GM03348 (cell line): ENCODE measurements around the gene UCHL3.

Experiments
- DNase-seq: peaks from one replicate; pipeline ENCODE4 v3.0.0; 2012; ENCODE audit warnings: low spot score

Gene UCHL3

GRCh38 chr13:75628801-75629200 is 79.2 kb downstream of the UCHL3 start:
- DNase-seq, result no peak

GRCh38 chr13:75633285-75633684 is 83.7 kb downstream of the UCHL3 start:
- peak; percentile 75 for DNase-seq

- DNase-seq, result peak; percentile 29
Observed at GRCh38 chr13:75635101-75635827, 85.7 kb downstream of the UCHL3 start.

DNA sequence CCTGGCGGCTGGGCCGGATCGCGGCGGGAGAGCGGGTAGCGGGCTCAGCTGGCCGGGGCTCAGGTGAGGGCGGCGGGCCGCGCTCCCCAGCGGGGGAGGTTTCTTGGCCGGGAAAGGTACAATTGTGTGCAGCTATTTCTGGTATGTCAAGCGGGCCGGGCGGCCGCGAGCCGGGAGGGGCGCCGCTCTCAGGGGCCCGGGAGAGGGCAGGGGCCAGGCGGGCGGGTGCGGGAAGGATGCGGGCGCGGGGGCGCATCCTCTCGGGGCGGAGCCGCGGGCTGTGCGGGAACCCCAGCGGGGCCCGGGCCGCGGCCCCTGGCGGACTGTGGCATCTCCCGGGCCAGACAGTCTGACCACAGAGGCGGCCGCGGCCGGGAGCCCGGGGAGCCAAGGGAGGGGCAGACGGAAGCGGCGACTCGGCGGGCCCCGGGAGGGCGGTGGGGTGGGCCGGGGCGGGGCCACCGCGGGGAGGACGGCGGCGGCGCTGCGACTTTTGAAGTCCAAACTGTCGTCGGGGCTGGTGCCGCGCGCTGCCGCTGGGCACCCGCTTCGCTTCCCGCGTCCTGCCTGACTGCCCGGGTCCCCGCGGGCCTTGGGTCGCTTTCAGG is 86.3 kb downstream of the UCHL3 start, which contains the start of gene LMO7:
TSS of gene LMO7 (plus strand) at position 503 of the 608 bp plus-strand sequence. CDS start 328 bp downstream, outside the sequence.
- peak; percentile 95 for DNase-seq

DNA sequence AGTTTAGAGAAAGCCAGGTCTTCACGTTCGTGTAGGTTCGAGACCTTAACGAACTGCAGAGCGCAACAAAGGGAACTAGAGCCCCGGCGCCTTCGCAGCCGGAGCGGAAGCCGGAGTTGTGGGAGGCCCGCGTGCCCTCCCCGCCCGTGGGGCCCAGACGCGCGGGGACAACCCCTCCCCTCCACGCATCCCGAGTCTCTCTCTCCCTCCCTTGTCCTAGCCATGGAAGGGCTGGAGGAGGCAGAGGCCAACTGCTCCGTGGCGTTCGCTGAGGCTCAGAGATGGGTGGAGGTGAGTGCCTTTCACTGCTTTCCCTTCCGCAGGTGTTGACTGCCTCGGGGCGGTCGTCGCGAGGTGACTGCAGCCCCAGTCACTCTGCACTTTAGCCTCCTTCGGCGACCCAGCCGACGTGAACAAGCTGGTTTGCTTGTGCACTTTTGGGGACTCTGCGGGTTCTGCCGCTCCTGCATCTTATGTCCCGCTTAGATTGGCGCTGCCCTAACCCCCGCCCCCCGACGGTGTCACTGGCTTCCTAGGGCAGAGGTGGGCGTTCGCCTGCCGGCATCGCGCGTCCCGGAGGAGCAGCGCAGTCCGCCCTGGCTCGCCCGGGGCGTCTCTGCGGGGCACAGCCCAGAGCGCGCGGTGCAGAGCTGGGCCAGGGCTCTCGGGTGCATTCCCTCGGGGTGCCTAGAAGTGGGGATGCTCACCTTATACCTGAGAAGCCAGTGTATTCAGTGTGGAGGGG is 87.0 kb downstream of the UCHL3 start:
- peak; percentile 74 for DNase-seq

- peak; percentile 35 for DNase-seq
Observed at GRCh38 chr13:75637181-75637750, 87.7 kb downstream of the UCHL3 start.

- no peak for DNase-seq
Observed at GRCh38 chr13:75639454-75639853, 89.9 kb downstream of the UCHL3 start.

- no peak for DNase-seq
Observed at GRCh38 chr13:75641026-75641425, 91.4 kb downstream of the UCHL3 start.

DNA sequence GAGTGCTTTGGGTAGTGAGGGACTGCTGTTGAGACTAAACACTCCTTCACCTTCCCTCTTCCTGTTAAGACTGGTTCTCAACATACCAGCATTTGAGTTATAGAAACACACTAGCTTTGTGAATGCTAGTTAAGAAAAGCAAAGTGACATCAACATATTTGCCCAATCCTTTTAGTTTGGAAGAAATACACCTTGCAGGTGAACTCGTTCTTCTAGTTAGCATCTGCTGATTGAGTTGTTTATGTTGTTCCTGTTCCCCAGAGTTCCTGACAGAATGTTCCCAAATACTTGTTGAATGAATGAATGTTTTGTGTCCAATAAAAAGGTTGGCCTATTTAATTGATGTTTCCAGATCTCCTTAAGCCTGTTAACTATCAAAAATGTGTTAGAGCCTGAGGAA is 93.6 kb downstream of the UCHL3 start:
- DNase-seq, result no peak

GRCh38 chr13:75643693-75644092 is 94.1 kb downstream of the UCHL3 start:
- no peak for DNase-seq

GRCh38 chr13:75645141-75645540 is 95.5 kb downstream of the UCHL3 start:
- no peak for DNase-seq

GRCh38 chr13:75647126-75647784 is 97.7 kb downstream of the UCHL3 start:
- DNase-seq, result peak; percentile 20

- no peak for DNase-seq
Observed at GRCh38 chr13:75648446-75648845, 98.9 kb downstream of the UCHL3 start.

DNA sequence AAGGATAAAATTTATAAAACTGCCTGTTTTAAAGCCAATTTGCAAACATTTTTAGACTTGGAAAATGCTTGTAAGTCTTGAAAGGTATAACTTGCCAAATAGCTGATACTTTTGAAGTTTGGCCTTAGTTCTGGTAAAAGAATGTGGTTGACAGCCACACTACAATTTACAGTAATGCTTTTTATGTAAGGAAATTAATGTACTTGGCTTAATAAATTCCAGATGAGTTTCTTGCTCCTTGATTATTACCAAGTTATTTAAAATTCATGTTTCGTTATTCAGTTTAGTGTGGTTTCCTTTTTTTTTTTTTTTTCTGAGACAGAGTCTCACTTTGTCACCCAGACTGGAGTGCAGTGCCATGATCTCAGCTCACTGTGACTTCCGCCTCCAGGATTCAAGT is 101.4 kb downstream of the UCHL3 start:
- DNase-seq, result peak; percentile 43

- DNase-seq, result no peak
Observed at GRCh38 chr13:75652726-75653125, 103.1 kb downstream of the UCHL3 start.
